Skin of body (tissue), 2 donors: Measurements from ENCODE around the gene ASTN2. TPM values are rescaled to one million over a fixed set of nuclear protein-coding genes. Genes with fewer than 3 reads are reported as not detected.

Source experiments
- DNase-seq: peaks from one replicate; lab custom pipeline; 2025; lab: John Stamatoyannopoulos, UW
- total RNA-seq: library from RNA; depleted of rRNA; stranded (reverse); fragments of >200 nt; gene quantifications from one replicate; pipeline ENCODE4 v1.2.3, GENCODE V29; 2014

The ASTN2 gene
- total RNA-seq, 1 donor from 2014 or later = 10.0 TPM

DNA sequence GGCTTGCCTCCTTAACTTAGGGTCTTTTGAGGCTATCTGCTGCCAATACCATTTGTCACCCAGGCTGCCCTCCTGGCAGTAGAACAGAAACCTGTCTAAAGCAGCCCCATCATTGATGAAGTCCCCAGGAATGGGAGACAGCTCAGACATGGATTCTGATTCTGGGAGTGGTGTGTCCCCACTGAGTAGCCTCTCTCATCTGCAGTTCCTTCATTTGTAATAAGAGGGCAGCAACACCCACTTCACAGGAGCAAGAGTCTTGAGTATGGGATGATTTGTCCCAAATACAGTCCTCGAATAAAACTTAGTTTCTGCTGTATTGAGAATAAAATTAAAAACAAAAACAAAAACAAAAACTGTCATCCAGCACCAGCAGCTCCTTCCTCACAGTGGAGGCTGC, 167.6 kb downstream of the ASTN2 start:
- no peak for DNase-seq

GRCh38 chr9:117245175-117245829, 169.6 kb downstream of the ASTN2 start:
- DNase-seq = peak; percentile 10

GRCh38 chr9:117242082-117242481, 172.8 kb downstream of the ASTN2 start:
- DNase-seq = no peak

DNA sequence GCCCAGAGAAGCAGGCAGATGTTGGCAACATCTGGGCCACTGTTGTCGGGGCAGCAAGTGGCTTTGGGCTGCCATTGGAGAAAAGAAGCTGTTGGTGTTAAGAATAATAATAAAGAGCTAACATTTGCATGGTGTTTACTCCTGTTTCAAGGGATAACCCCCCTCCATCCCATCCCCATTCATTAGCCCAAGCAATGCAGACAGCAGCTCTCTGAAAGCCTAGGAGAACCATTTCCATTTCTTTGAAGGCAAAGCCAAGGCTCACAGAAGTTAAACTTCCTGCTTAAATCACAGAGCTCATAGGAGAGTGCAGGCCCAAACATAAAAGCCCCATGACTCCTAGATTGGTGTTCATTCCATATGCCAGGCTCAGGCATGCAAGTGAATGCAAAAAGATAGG, 175.4 kb downstream of the ASTN2 start:
- DNase-seq = no peak

DNA sequence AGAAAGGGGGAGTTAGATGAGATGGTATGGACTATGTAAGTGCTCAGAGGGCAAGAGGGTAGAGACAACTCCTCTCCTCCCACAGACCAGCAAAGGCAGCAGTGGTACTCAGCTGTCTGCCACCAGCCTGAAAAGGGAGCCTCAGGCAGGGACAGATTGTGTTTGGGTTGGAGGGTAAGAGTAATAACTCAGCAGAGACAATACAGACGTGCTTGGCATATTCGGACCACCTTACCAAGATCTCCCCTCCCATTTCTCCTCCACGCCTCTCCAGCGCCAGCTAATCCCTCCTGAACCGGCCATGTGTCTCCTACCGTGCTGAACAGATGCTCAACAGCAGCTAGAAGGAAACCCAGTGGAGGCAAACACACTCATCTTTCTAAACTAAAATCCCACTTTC, 180.8 kb downstream of the ASTN2 start:
- no peak for DNase-seq

GRCh38 chr9:117233016-117233415, 181.8 kb downstream of the ASTN2 start:
- no peak for DNase-seq

GRCh38 chr9:117232281-117232680, 182.6 kb downstream of the ASTN2 start:
- DNase-seq = no peak

DNA sequence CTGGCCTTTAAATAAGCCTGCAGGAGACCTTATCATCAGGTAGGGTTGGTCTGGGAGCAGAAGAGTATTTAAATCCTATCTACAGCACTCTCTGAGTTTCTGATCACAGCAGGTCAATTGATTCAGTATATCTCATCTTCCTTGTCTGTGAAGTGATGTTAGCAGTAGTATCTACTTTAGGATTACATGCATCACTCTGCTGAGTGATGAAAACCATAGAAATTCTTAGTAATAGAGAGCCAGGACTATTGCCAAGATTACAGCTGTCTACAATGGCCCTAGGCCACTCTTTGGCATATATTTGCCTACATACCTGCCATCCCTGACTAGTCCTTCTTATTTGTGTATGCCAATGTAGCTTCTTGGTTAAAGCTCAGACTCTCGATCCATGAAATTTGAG, 183.8 kb downstream of the ASTN2 start:
- no peak for DNase-seq

- no peak for DNase-seq
These were observed 190.2 kb downstream of the ASTN2 start for GRCh38 chr9:117224695-117225094.

GRCh38 chr9:117218951-117219350, 195.9 kb downstream of the ASTN2 start:
- no peak for DNase-seq

DNA sequence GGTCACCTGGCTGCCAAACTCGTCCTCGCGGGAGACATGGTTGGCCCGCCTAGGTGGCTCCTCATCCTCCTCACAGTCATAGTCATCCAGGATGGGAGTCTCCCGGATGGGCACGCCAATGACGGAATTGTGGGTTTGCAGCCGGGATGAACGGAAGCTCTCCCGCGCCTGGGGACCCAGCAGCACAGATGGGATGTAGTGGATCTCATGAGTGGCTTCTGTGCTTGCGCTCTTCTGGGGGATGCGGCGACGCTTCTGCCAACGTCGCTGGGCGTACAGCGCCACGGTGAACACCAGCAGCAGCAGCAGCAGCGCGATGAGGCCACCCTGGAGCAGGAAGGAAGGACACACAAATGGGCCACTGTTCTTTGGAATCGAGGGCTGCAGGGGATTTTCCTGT, 200.4 kb downstream of the ASTN2 start:
- no peak for DNase-seq

GRCh38 chr9:117211280-117211679, 203.6 kb downstream of the ASTN2 start:
- no peak for DNase-seq

GRCh38 chr9:117205806-117206205, 209.1 kb downstream of the ASTN2 start:
- no peak for DNase-seq

DNA sequence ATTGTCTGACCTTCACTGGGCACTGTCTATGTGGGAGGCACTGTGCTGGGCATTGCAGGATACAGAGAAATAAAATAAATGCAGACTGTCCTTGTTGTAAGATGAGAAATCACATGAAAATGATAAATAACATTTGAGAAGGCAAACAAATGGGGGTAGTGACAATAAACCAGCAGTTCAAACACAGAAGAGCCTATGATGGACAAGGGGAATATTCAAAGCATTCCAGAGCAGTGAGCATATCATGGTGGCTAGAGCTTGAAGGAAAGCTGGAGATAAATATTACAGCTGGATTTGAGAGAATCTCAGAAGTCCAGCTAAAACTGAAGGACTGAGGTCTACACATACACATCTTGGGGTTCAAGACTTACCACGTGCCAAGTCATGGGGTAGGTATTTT, 209.9 kb downstream of the ASTN2 start:
- no peak for DNase-seq

DNA sequence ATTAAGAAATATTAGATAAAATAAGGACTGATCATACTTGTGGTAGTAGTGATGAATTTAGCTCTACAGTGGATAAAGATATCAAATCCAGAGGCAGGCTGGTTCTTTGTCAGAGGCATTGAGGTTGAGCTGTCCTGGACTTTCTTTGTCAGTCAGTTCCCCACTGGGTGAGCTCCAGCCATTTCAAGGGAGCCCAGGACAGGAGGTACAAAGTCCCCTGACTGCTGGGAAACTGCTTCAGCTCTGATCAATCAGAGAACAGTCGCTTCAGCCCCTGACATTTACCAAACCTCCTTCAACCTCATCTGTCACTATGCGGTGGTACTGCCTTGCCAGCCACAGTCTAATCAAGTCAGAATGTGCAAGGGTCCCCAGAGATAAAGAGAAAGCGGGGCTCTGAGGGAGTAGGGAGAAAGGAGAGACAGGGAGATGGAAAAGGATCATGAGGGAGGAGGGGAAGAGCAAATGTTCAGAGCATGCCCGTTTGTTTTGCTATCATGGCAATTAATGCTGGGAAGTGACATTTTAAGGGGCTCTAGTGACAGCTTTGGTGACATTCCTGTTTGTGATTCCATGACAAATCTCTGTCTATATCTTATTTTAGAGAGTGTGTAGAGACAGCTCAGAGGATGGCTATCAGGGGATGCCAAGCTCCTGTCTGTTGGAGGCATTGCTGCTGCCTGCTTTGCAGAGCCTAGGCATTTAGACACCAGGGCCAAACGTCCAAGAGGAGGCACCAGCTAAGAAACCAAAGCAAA, 223.2 kb downstream of the ASTN2 start:
- DNase-seq = no peak

- DNase-seq = no peak
These were observed 225.7 kb downstream of the ASTN2 start for GRCh38 chr9:117189121-117189520.

DNA sequence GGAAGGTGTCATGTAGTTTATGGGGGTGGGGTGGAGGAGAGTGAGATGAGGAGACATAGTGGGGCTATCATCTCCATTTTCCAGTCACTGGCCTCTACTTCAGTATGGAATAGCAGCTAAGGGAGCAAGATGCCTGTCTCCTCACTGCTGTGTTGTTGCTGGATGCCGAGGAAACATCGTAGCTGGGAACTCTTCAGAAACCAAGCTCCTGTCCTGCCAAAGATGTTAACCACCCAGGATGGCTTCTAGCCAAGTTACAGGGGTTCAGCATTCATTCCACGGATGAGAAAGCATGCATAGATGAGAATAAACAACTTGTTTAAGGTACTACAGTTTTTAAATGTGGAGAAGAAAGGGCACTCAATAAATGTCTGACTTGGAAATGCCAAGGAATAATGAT, 226.5 kb downstream of the ASTN2 start:
- no peak for DNase-seq

GRCh38 chr9:117187498-117187897, 227.4 kb downstream of the ASTN2 start:
- DNase-seq = no peak

GRCh38 chr9:117184173-117184572, 230.7 kb downstream of the ASTN2 start:
- DNase-seq = no peak

GRCh38 chr9:117182046-117182445, 232.8 kb downstream of the ASTN2 start:
- no peak for DNase-seq

DNA sequence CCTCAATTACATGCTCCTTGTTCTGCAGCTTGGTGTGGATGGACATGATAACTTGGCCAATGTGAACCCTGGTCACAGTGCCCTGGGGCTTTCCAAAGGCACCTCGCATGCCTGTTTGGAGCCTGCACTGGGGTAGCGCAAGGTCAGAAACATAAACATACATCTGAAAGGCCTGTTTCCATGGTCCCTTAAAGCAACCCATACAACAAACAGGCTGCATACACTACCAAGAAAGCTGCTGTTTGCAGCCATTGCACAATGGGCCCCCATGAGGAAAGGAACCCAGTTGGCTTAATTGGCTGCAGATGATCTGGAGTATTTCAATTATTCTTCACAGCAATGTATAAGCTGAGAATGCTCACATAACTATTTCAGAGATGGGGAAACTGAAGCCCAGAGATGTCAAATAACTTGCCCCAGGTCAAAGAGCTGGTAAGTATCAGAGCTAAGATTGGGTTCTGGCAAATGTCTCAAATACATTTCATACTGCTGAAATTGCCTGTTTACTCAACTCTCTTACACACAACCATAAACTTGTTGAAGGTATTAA, 233.9 kb downstream of the ASTN2 start:
- DNase-seq = no peak

DNA sequence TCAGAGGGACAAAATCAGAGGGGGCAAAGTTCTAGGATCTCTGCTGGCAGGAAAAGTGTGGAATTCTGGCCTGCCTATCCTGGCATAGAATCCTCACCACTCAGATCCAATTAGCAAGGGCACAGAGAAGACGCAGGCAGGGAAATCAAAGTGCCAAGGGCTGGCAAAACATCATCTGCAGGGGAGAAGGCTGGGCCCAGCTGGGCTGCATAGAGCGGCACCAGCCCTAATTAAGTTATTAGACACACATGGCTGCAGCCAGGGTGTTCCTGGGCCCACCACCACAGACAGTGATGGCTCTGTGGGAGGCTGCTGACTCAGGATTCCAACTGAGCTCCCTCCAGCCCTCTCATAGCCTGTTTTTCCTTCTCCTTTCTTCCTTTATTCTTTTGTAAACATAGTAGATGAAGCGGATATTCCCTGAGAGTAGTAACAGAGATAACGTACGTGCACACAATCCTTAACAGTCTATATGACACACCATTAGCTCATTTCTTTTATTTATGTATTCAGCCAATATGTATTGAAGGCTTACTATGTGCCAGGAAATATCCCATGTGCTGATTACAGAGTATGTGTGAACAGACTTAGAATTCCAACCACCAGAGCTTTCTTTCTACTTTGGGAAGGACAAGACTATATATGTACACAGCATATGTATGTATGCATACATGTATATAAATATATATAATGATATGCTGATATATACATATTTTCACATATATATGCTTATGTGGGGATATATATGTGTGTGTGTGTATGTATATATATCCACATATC, 236.1 kb downstream of the ASTN2 start:
- DNase-seq = no peak
